ENCODE measurements around the gene COX7B.
"Not testable (repeated sequence)": the region's sequence is repeated elsewhere in the genome, so short reads cannot be mapped to it uniquely, and the experiment has no call there.

The COX7B gene

GRCh38 chrX:77918568-77918967 is 19.3 kb downstream of the COX7B start:
- Histone ChIP-seq H3K9me3 (ENCODE audit: low read length) (no peaks in the 10 kb centered on the region), H3K9ac (ENCODE audit: low read length) (no peak overlapping the region)

GRCh38 chrX:77919370-77919769 is 20.1 kb downstream of the COX7B start:
- H3K9ac ChIP-seq (ENCODE audit: low read length); H3K4me1 ChIP-seq (ENCODE audit: insufficient read depth, low read length); H3K27me3 ChIP-seq (ENCODE audit: control insufficient read depth in 1 of 2, insufficient read depth in 2 of 2, low read length in 2 of 2); H3K27ac ChIP-seq (ENCODE audit: low read depth, low read length); H3K36me3 ChIP-seq (ENCODE audit: insufficient read depth, low read length); H3K4me3 ChIP-seq (ENCODE audit: low read depth in 1 of 2, low read length in 2 of 2); H3K9me3 ChIP-seq (ENCODE audit: low read length): not testable (repeated sequence)

More at GRCh38 chrX:77918568-77918967, 19.3 kb downstream of the COX7B start:
- no peaks in the 10 kb centered on the region for H3K4me1 ChIP-seq (ENCODE audit: insufficient read depth, low read length)
- no peak overlapping the region for H3K27ac ChIP-seq (ENCODE audit: low read depth, low read length)
- H3K4me3 ChIP-seq (ENCODE audit: low read depth in 1 of 2, low read length in 2 of 2) = no peak overlapping the region
- no peaks in the 10 kb centered on the region for H3K36me3 ChIP-seq (ENCODE audit: insufficient read depth, low read length)
- H3K27me3 ChIP-seq (ENCODE audit: control insufficient read depth in 1 of 2, insufficient read depth in 2 of 2, low read length in 2 of 2) = no peaks in the 10 kb centered on the region

GRCh38 chrX:77922787-77923186 is 23.5 kb downstream of the COX7B start:
- Histone ChIP-seq H3K27me3 (ENCODE audit: control insufficient read depth in 1 of 2, insufficient read depth in 2 of 2, low read length in 2 of 2) (no peaks in the 10 kb centered on the region), H3K9ac (ENCODE audit: low read length) (no peak overlapping the region), H3K9me3 (ENCODE audit: low read length) (no peaks in the 10 kb centered on the region), H3K27ac (ENCODE audit: low read depth, low read length) (no peak overlapping the region), H3K36me3 (ENCODE audit: insufficient read depth, low read length) (no peaks in the 10 kb centered on the region), H3K4me1 (ENCODE audit: insufficient read depth, low read length) (no peaks in the 10 kb centered on the region), H3K4me3 (ENCODE audit: low read depth in 1 of 2, low read length in 2 of 2) (no peak overlapping the region)

GRCh38 chrX:77924320-77924859 is 25.1 kb downstream of the COX7B start:
- H3K36me3 ChIP-seq (ENCODE audit: insufficient read depth, low read length) = no peaks in the 10 kb centered on the region
- H3K9me3 ChIP-seq (ENCODE audit: low read length) = no peaks in the 10 kb centered on the region
- no peaks in the 10 kb centered on the region for H3K27me3 ChIP-seq (ENCODE audit: control insufficient read depth in 1 of 2, insufficient read depth in 2 of 2, low read length in 2 of 2)
- H3K4me3 ChIP-seq (ENCODE audit: low read depth in 1 of 2, low read length in 2 of 2) = no peak overlapping the region
- no peak overlapping the region for H3K9ac ChIP-seq (ENCODE audit: low read length)
- no peak overlapping the region for H3K27ac ChIP-seq (ENCODE audit: low read depth, low read length)
- H3K4me1 ChIP-seq (ENCODE audit: insufficient read depth, low read length) = no peaks in the 10 kb centered on the region

GRCh38 chrX:77925764-77926163 is 26.5 kb downstream of the COX7B start:
- no peaks in the 10 kb centered on the region for H3K36me3 ChIP-seq (ENCODE audit: insufficient read depth, low read length)
- no peaks in the 10 kb centered on the region for H3K9me3 ChIP-seq (ENCODE audit: low read length)
- no peak overlapping the region for H3K4me3 ChIP-seq (ENCODE audit: low read depth in 1 of 2, low read length in 2 of 2)
- no peak overlapping the region for H3K9ac ChIP-seq (ENCODE audit: low read length)
- H3K27ac ChIP-seq (ENCODE audit: low read depth, low read length) = no peak overlapping the region
- H3K4me1 ChIP-seq (ENCODE audit: insufficient read depth, low read length) = no peaks in the 10 kb centered on the region
- H3K27me3 ChIP-seq (ENCODE audit: control insufficient read depth in 1 of 2, insufficient read depth in 2 of 2, low read length in 2 of 2) = no peaks in the 10 kb centered on the region

- Histone ChIP-seq H3K9ac (ENCODE audit: low read length) (no peak overlapping the region), H3K27me3 (ENCODE audit: control insufficient read depth in 1 of 2, insufficient read depth in 2 of 2, low read length in 2 of 2) (no peaks in the 10 kb centered on the region), H3K9me3 (ENCODE audit: low read length) (no peaks in the 10 kb centered on the region), H3K36me3 (ENCODE audit: insufficient read depth, low read length) (no peaks in the 10 kb centered on the region), H3K4me3 (ENCODE audit: low read depth in 1 of 2, low read length in 2 of 2) (no peak overlapping the region), H3K27ac (ENCODE audit: low read depth, low read length) (no peak overlapping the region), H3K4me1 (ENCODE audit: insufficient read depth, low read length) (no peaks in the 10 kb centered on the region)
Measured at GRCh38 chrX:77930581-77930980, 31.3 kb downstream of the COX7B start.

GRCh38 chrX:77935886-77936285 is 36.6 kb downstream of the COX7B start:
- no peaks in the 10 kb centered on the region for H3K9me3 ChIP-seq (ENCODE audit: low read length)
- H3K4me1 ChIP-seq (ENCODE audit: insufficient read depth, low read length) = no peaks in the 10 kb centered on the region
- H3K9ac ChIP-seq (ENCODE audit: low read length) = no peak overlapping the region
- H3K36me3 ChIP-seq (ENCODE audit: insufficient read depth, low read length) = no peaks in the 10 kb centered on the region
- H3K4me3 ChIP-seq (ENCODE audit: low read depth in 1 of 2, low read length in 2 of 2) = no peak overlapping the region
- H3K27ac ChIP-seq (ENCODE audit: low read depth, low read length) = no peak overlapping the region
- no peaks in the 10 kb centered on the region for H3K27me3 ChIP-seq (ENCODE audit: control insufficient read depth in 1 of 2, insufficient read depth in 2 of 2, low read length in 2 of 2)

- H3K27me3 ChIP-seq (ENCODE audit: control insufficient read depth in 1 of 2, insufficient read depth in 2 of 2, low read length in 2 of 2) = no peaks in the 10 kb centered on the region
- H3K27ac ChIP-seq (ENCODE audit: low read depth, low read length) = no peak overlapping the region
- H3K4me3 ChIP-seq (ENCODE audit: low read depth in 1 of 2, low read length in 2 of 2) = no peak overlapping the region
- no peaks in the 10 kb centered on the region for H3K36me3 ChIP-seq (ENCODE audit: insufficient read depth, low read length)
- no peaks in the 10 kb centered on the region for H3K4me1 ChIP-seq (ENCODE audit: insufficient read depth, low read length)
- no peaks in the 10 kb centered on the region for H3K9me3 ChIP-seq (ENCODE audit: low read length)
- no peak overlapping the region for H3K9ac ChIP-seq (ENCODE audit: low read length)
Measured at GRCh38 chrX:77936299-77936698, 37.0 kb downstream of the COX7B start.

GRCh38 chrX:77937291-77937690 is 38.0 kb downstream of the COX7B start:
- H3K27me3 ChIP-seq (ENCODE audit: control insufficient read depth in 1 of 2, insufficient read depth in 2 of 2, low read length in 2 of 2) = no peaks in the 10 kb centered on the region
- no peak overlapping the region for H3K9ac ChIP-seq (ENCODE audit: low read length)
- H3K4me3 ChIP-seq (ENCODE audit: low read depth in 1 of 2, low read length in 2 of 2) = no peak overlapping the region
- H3K9me3 ChIP-seq (ENCODE audit: low read length) = no peaks in the 10 kb centered on the region
- no peak overlapping the region for H3K27ac ChIP-seq (ENCODE audit: low read depth, low read length)
- H3K4me1 ChIP-seq (ENCODE audit: insufficient read depth, low read length) = no peaks in the 10 kb centered on the region
- H3K36me3 ChIP-seq (ENCODE audit: insufficient read depth, low read length) = no peaks in the 10 kb centered on the region

GRCh38 chrX:77938083-77938680 is 38.9 kb downstream of the COX7B start:
- Histone ChIP-seq H3K4me3 (ENCODE audit: low read depth in 1 of 2, low read length in 2 of 2) (no peak overlapping the region), H3K27me3 (ENCODE audit: control insufficient read depth in 1 of 2, insufficient read depth in 2 of 2, low read length in 2 of 2) (no peaks in the 10 kb centered on the region), H3K27ac (ENCODE audit: low read depth, low read length) (no peak overlapping the region), H3K9me3 (ENCODE audit: low read length) (no peaks in the 10 kb centered on the region), H3K36me3 (ENCODE audit: insufficient read depth, low read length) (no peaks in the 10 kb centered on the region), H3K4me1 (ENCODE audit: insufficient read depth, low read length) (no peaks in the 10 kb centered on the region), H3K9ac (ENCODE audit: low read length) (no peak overlapping the region)

- H3K9ac ChIP-seq (ENCODE audit: low read length); H3K36me3 ChIP-seq (ENCODE audit: insufficient read depth, low read length); H3K4me3 ChIP-seq (ENCODE audit: low read depth in 1 of 2, low read length in 2 of 2); H3K4me1 ChIP-seq (ENCODE audit: insufficient read depth, low read length); H3K9me3 ChIP-seq (ENCODE audit: low read length); H3K27me3 ChIP-seq (ENCODE audit: control insufficient read depth in 1 of 2, insufficient read depth in 2 of 2, low read length in 2 of 2); H3K27ac ChIP-seq (ENCODE audit: low read depth, low read length): not testable (repeated sequence)
Measured at GRCh38 chrX:77945031-77945430, 45.8 kb downstream of the COX7B start.

- Histone ChIP-seq H3K27ac (ENCODE audit: low read depth, low read length) (no peak overlapping the region), H3K27me3 (ENCODE audit: control insufficient read depth in 1 of 2, insufficient read depth in 2 of 2, low read length in 2 of 2) (no peaks in the 10 kb centered on the region), H3K4me3 (ENCODE audit: low read depth in 1 of 2, low read length in 2 of 2) (no peak overlapping the region), H3K9me3 (ENCODE audit: low read length) (no peaks in the 10 kb centered on the region), H3K36me3 (ENCODE audit: insufficient read depth, low read length) (no peaks in the 10 kb centered on the region), H3K4me1 (ENCODE audit: insufficient read depth, low read length) (no peaks in the 10 kb centered on the region), H3K9ac (ENCODE audit: low read length) (no peak overlapping the region)
Measured at GRCh38 chrX:77945910-77946545, 46.8 kb downstream of the COX7B start.

Measured in muscle layer of colon (tissue), 2 donors.